Measurements from ENCODE around the gene TSTD1.

DNA sequence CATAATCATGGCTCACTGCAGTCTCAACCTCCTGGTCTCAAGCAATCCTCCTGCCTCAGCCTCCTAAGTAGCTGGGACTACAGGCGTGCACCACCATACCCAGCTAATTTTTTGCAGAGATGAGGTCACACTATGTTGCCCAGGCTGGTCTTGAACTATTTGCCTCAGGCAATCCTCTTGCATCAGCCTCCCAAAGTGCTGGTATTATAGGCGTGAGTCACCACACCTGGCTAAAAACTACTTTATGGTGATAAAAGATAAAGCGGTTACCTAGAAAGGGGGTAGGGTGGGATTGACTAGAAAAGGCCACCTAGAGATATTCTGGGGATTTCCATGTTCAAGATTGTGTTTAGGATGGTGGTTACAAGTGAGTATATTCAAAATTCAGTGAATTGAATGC lies 5.0 kb downstream of the TSTD1 start:
- TF ChIP-seq, protein P1, sequence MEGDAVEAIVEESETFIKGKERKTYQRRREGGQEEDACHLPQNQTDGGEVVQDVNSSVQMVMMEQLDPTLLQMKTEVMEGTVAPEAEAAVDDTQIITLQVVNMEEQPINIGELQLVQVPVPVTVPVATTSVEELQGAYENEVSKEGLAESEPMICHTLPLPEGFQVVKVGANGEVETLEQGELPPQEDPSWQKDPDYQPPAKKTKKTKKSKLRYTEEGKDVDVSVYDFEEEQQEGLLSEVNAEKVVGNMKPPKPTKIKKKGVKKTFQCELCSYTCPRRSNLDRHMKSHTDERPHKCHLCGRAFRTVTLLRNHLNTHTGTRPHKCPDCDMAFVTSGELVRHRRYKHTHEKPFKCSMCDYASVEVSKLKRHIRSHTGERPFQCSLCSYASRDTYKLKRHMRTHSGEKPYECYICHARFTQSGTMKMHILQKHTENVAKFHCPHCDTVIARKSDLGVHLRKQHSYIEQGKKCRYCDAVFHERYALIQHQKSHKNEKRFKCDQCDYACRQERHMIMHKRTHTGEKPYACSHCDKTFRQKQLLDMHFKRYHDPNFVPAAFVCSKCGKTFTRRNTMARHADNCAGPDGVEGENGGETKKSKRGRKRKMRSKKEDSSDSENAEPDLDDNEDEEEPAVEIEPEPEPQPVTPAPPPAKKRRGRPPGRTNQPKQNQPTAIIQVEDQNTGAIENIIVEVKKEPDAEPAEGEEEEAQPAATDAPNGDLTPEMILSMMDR (IDR thresholded peaks at IDR 0.05; ENCODE audit: control extremely low read depth in 1 of 3, insufficient read depth in 1 of 3, low read depth in 1 of 3, low read length in 3 of 3): no peak
- no peak for TF ChIP-seq POLR2A (IDR thresholded peaks at IDR 0.05; ENCODE audit: control extremely low read depth in 1 of 2, low read depth in 2 of 2, low read length in 2 of 2)
- TF ChIP-seq, protein P2, sequence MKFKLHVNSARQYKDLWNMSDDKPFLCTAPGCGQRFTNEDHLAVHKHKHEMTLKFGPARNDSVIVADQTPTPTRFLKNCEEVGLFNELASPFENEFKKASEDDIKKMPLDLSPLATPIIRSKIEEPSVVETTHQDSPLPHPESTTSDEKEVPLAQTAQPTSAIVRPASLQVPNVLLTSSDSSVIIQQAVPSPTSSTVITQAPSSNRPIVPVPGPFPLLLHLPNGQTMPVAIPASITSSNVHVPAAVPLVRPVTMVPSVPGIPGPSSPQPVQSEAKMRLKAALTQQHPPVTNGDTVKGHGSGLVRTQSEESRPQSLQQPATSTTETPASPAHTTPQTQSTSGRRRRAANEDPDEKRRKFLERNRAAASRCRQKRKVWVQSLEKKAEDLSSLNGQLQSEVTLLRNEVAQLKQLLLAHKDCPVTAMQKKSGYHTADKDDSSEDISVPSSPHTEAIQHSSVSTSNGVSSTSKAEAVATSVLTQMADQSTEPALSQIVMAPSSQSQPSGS (IDR thresholded peaks at IDR 0.05; ENCODE audit: low read length): no peak
- TF ChIP-seq CHD2 (IDR thresholded peaks at IDR 0.05; ENCODE audit: low read length): no peak
- TF ChIP-seq EP300 (IDR thresholded peaks at IDR 0.05; ENCODE audit: borderline replicate concordance in 1 of 2, low read depth in 2 of 2, low read length in 2 of 2): no peak

Data from H1 (cell line).